ENCODE measurements around the gene FRMD6.
A peak's percentile ranks its signal among the peaks of the same experiment; 100 is the strongest.
"Not testable (repeated sequence)": the region's sequence is repeated elsewhere in the genome, so short reads cannot be mapped to it uniquely, and the experiment has no call there.

Gene FRMD6

GRCh38 chr14:51633298-51633697, 18.4 kb upstream of the FRMD6 start:
- DNase-seq = not testable (repeated sequence)

- DNase-seq = no peak
These were observed 15.6 kb upstream of the FRMD6 start for GRCh38 chr14:51636109-51636508.

GRCh38 chr14:51638071-51638944, 13.4 kb upstream of the FRMD6 start:
- DNase-seq = no peak

GRCh38 chr14:51639668-51640316, 11.9 kb upstream of the FRMD6 start:
- DNase-seq = no peak

GRCh38 chr14:51643140-51643539, 8.6 kb upstream of the FRMD6 start:
- no peak for DNase-seq

- no peak for DNase-seq
These were observed 7.3 kb upstream of the FRMD6 start for GRCh38 chr14:51644217-51644933.

- no peak for DNase-seq
These were observed 3.4 kb upstream of the FRMD6 start for GRCh38 chr14:51648296-51648695.

GRCh38 chr14:51650716-51651387, 858 bp upstream of the FRMD6 start:
- no peak for DNase-seq

- DNase-seq = peak; percentile 23
These were observed 713 bp downstream of the FRMD6 start for GRCh38 chr14:51652168-51653078.

- DNase-seq = peak; percentile 42
These were observed 1.5 kb downstream of the FRMD6 start for GRCh38 chr14:51653079-51653774.

- no peak for DNase-seq
These were observed 2.2 kb downstream of the FRMD6 start for GRCh38 chr14:51653775-51654532.

- no peak for DNase-seq
These were observed 2.8 kb downstream of the FRMD6 start for GRCh38 chr14:51654533-51654845.

- DNase-seq = no peak
These were observed 6.1 kb downstream of the FRMD6 start for GRCh38 chr14:51657762-51658161.

GRCh38 chr14:51658441-51659173, 6.9 kb downstream of the FRMD6 start:
- DNase-seq = no peak

- no peak for DNase-seq
These were observed 9.0 kb downstream of the FRMD6 start for GRCh38 chr14:51660741-51661140.

- DNase-seq = no peak
These were observed 9.8 kb downstream of the FRMD6 start for GRCh38 chr14:51661504-51661903.

GRCh38 chr14:51663783-51664326, 12.1 kb downstream of the FRMD6 start:
- no peak for DNase-seq

GRCh38 chr14:51666070-51666469, 14.4 kb downstream of the FRMD6 start:
- no peak for DNase-seq

- no peak for DNase-seq
These were observed 15.1 kb downstream of the FRMD6 start for GRCh38 chr14:51666826-51667225.

GRCh38 chr14:51668870-51669269, 17.2 kb downstream of the FRMD6 start:
- DNase-seq = no peak

Data from NCI-H1694 treated with DMSO at 0.1 percent for 48 hours (cell line).